Hepatocyte (in vitro differentiated cells): ENCODE data around the gene TAS2R41. TPM values are rescaled to one million over a fixed set of nuclear protein-coding genes. Genes with fewer than 3 reads are reported as not detected.

Experiments
- DNase-seq: peaks from one replicate; pipeline ENCODE4 v3.0.0-alpha.2; 2016; ENCODE audit warnings: low spot score
- H2AFZ ChIP-seq: fragments of 200-600 bp; sonication (generic); 2 replicates; pipeline ENCODE4 v1.6.0; 2016; ENCODE audit warnings: antibody characterized with exemption, mild to moderate bottlenecking
- H3K27ac ChIP-seq: fragments of 200-600 bp; sonication (generic); 2 replicates; pipeline ENCODE4 v1.5.1; 2016; ENCODE audit warnings: mild to moderate bottlenecking
- H3K27me3 ChIP-seq: fragments of 200-600 bp; sonication (generic); 2 replicates; pipeline ENCODE4 v1.6.1; 2016
- H3K36me3 ChIP-seq: fragments of 200-600 bp; sonication (generic); replicated peaks from 2 replicates; pipeline ENCODE4 v1.5.1; 2016; ENCODE audit warnings: low read depth; ENCODE audit not compliant: insufficient read depth
- H3K4me1 ChIP-seq: fragments of 200-600 bp; sonication (generic); 2 replicates; pipeline ENCODE4 v1.5.1; 2016; ENCODE audit warnings: mild to moderate bottlenecking, moderate library complexity; ENCODE audit not compliant: insufficient read depth
- H3K4me2 ChIP-seq: fragments of 200-600 bp; sonication (generic); 2 replicates; pipeline ENCODE4 v1.6.0; 2016
- H3K4me3 ChIP-seq: fragments of 200-600 bp; sonication (generic); 2 replicates; pipeline ENCODE4 v1.5.1; 2016; ENCODE audit warnings: mild to moderate bottlenecking
- H3K79me2 ChIP-seq: fragments of 200-600 bp; sonication (generic); 2 replicates; pipeline ENCODE4 v1.6.0; 2017; ENCODE audit warnings: mild to moderate bottlenecking
- H3K9me2 ChIP-seq: fragments of 200-600 bp; sonication (generic); replicated peaks from 2 replicates; pipeline ENCODE4 v1.6.0; 2017; ENCODE audit warnings: mild to moderate bottlenecking; ENCODE audit not compliant: insufficient read depth
- H3K9me3 ChIP-seq: fragments of 200-600 bp; sonication (generic); 2 replicates; pipeline ENCODE4 v1.5.1; 2016; ENCODE audit warnings: low read depth, mild to moderate bottlenecking
- H4K20me1 ChIP-seq: fragments of 200-600 bp; sonication (generic); 2 replicates; pipeline ENCODE4 v1.6.0; 2016; ENCODE audit warnings: mild to moderate bottlenecking; ENCODE audit not compliant: insufficient read depth, poor library complexity, severe bottlenecking
- CTCF ChIP-seq: fragments of 200-600 bp; sonication (generic); IDR thresholded peaks from 2 replicates; pipeline ENCODE4 v1.5.1; 2016; ENCODE audit warnings: antibody characterized with exemption, mild to moderate bottlenecking; ENCODE audit not compliant: poor library complexity
- EZH2 ChIP-seq: fragments of 200-600 bp; sonication (generic); IDR thresholded peaks from 2 replicates; pipeline ENCODE4 v1.6.1; 2016; ENCODE audit warnings: antibody characterized with exemption, mild to moderate bottlenecking, borderline replicate concordance
- EZH2phosphoT487 ChIP-seq: fragments of 200-600 bp; sonication (generic); IDR thresholded peaks from one replicate; pipeline ENCODE4 v1.6.1; 2018; ENCODE audit warnings: antibody characterized with exemption, mild to moderate bottlenecking, low read depth, moderate library complexity; ENCODE audit not compliant: unreplicated experiment, severe bottlenecking
- WGBS: methylation state at CpG from one replicate; pipeline ENCODE4 v1.1.6; 2016; ENCODE audit warnings: low lambda C conversion rate; ENCODE audit errors: missing lambda C conversion rate; 5-methylcytosine and 5-hydroxymethylcytosine counted together
- polyA plus RNA-seq: library from polyadenylated mRNA; unstranded; fragments of >200 nt; fragmentation: Nextera tagmentation; extraction: Ambion mirVana; gene quantifications from 2 replicates; pipeline ENCODE4 v1.2.1, GENCODE V29; 2016
- total RNA-seq: library from RNA; depleted of rRNA; stranded (reverse); fragments of >200 nt; gene quantifications from 2 replicates; pipeline ENCODE4 v1.2.3, GENCODE V29; 2014

Gene TAS2R41
- total and polyA plus RNA-seq, 2 experiments from 2014 or later, result not detected

- no peak for TF ChIP-seq EZH2phosphoT487
- no peak for TF ChIP-seq EZH2
- TF ChIP-seq CTCF, result no peak
- Histone ChIP-seq H4K20me1 (no peaks in the 10 kb centered on the region), H3K36me3 (no peaks in the 10 kb centered on the region), H3K27me3 (no peaks in the 10 kb centered on the region), H2AFZ (no peak overlapping the region), H3K4me1 (no peaks in the 10 kb centered on the region), H3K4me2 (no peak overlapping the region), H3K27ac (peak overlapping the region; percentile 7), H3K4me3 (no peak overlapping the region), H3K79me2 (no peaks in the 10 kb centered on the region), H3K9me3 (no peaks in the 10 kb centered on the region), H3K9me2 (no peaks in the 10 kb centered on the region)
- WGBS, result 85% methylated on average over 2 of the region's 2 CpGs
- no peak for DNase-seq
Observed at GRCh38 chr7:143487061-143487460, 9.4 kb downstream of the TAS2R41 start.

GRCh38 chr7:143487566-143487965 lies 9.9 kb downstream of the TAS2R41 start:
- Histone ChIP-seq H3K27ac (no peak overlapping the region), H3K4me1 (no peaks in the 10 kb centered on the region), H3K4me2 (no peak overlapping the region), H3K9me2 (no peaks in the 10 kb centered on the region), H3K27me3 (no peaks in the 10 kb centered on the region), H2AFZ (no peak overlapping the region), H3K79me2 (no peaks in the 10 kb centered on the region), H4K20me1 (no peaks in the 10 kb centered on the region), H3K36me3 (no peaks in the 10 kb centered on the region), H3K9me3 (no peaks in the 10 kb centered on the region), H3K4me3 (no peak overlapping the region)
- peak; percentile 51 for DNase-seq
- TF ChIP-seq EZH2, result no peak
- TF ChIP-seq EZH2phosphoT487, result no peak
- no peak for TF ChIP-seq CTCF
- WGBS, result 76% methylated on average over 5 of the region's 5 CpGs

GRCh38 chr7:143490717-143491306 lies 13.1 kb downstream of the TAS2R41 start:
- 85% methylated on average over 1 of the region's 1 CpG for WGBS
- TF ChIP-seq EZH2phosphoT487, result no peak
- TF ChIP-seq EZH2, result no peak
- TF ChIP-seq CTCF, result peak; percentile 57
- Histone ChIP-seq H3K27me3 (no peaks in the 10 kb centered on the region), H3K4me1 (no peaks in the 10 kb centered on the region), H3K9me3 (no peaks in the 10 kb centered on the region), H2AFZ (no peak overlapping the region), H3K27ac (no peak overlapping the region), H3K79me2 (no peaks in the 10 kb centered on the region), H3K4me2 (no peak overlapping the region), H3K9me2 (no peaks in the 10 kb centered on the region), H3K36me3 (no peaks in the 10 kb centered on the region), H3K4me3 (no peak overlapping the region), H4K20me1 (no peaks in the 10 kb centered on the region)
- peak; percentile 50 for DNase-seq
